ENCODE data around the gene FHIT. TPM values are rescaled to one million over a fixed set of nuclear protein-coding genes. Genes with fewer than 3 reads are reported as not detected.
A peak's percentile ranks its signal among the peaks of the same experiment; 100 is the strongest.

The FHIT gene
- total and polyA plus RNA-seq, 2 donors from 2014 or later = 20.2 to 61.2 TPM

DNA sequence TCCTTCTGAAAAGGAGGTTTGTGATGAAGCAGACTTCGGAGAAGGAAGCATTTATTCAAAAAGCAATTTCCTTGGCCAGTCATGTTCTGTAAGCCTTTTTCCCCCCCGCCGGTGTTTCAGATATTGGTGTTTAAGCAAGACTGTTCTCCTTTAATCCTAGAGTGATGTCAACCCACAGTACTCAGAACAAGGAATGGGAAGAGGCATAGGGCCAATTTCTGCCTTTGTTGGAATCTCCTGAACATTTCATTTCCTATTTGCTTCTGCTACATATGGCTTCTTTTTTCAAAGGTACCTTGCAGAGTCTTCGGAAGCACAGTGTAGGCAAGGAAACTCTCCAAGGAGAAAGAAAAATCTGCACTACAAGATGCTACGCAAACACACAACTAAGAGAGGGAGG lies 1488.3 kb downstream of the FHIT start:
- DNase-seq (no peak), FAIRE-seq (no peak)
- Histone ChIP-seq H3K27ac (ENCODE audit: low read depth in 2 of 2, low read length in 2 of 2) (no peak overlapping the region), H3K36me3 (ENCODE audit: control insufficient read depth in 2 of 3, insufficient read depth in 3 of 3, low read length in 3 of 3) (no peaks in the 10 kb centered on the region), H3K4me1 (ENCODE audit: control insufficient read depth in 2 of 3, insufficient read depth in 2 of 3, low read depth in 1 of 3, low read length in 3 of 3) (no peaks in the 10 kb centered on the region), H3K4me3 (ENCODE audit: low read length in 3 of 3) (no peak overlapping the region), H3K27me3 (ENCODE audit: control insufficient read depth, insufficient read depth, low read length) (no peaks in the 10 kb centered on the region), H3K9me3 (ENCODE audit: control insufficient read depth in 2 of 3, insufficient read depth in 1 of 3, low read length in 3 of 3) (no peaks in the 10 kb centered on the region), H3K9ac (ENCODE audit: low read length in 3 of 3) (no peak overlapping the region)
- intact Hi-C loops (cut with DNase I) = no loop called here
- TF ChIP-seq, protein P1, sequence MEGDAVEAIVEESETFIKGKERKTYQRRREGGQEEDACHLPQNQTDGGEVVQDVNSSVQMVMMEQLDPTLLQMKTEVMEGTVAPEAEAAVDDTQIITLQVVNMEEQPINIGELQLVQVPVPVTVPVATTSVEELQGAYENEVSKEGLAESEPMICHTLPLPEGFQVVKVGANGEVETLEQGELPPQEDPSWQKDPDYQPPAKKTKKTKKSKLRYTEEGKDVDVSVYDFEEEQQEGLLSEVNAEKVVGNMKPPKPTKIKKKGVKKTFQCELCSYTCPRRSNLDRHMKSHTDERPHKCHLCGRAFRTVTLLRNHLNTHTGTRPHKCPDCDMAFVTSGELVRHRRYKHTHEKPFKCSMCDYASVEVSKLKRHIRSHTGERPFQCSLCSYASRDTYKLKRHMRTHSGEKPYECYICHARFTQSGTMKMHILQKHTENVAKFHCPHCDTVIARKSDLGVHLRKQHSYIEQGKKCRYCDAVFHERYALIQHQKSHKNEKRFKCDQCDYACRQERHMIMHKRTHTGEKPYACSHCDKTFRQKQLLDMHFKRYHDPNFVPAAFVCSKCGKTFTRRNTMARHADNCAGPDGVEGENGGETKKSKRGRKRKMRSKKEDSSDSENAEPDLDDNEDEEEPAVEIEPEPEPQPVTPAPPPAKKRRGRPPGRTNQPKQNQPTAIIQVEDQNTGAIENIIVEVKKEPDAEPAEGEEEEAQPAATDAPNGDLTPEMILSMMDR (IDR thresholded peaks at IDR 0.05; ENCODE audit: borderline replicate concordance, extremely low read depth, insufficient read depth) = no peak

GRCh38 chr3:59759298-59760031 lies 1491.8 kb downstream of the FHIT start:
- no peak for FAIRE-seq
- Histone ChIP-seq H3K27me3 (ENCODE audit: control insufficient read depth, insufficient read depth, low read length) (no peaks in the 10 kb centered on the region), H3K4me3 (ENCODE audit: low read length in 3 of 3) (no peak overlapping the region), H3K9me3 (ENCODE audit: control insufficient read depth in 2 of 3, insufficient read depth in 1 of 3, low read length in 3 of 3) (no peaks in the 10 kb centered on the region), H3K4me1 (ENCODE audit: control insufficient read depth in 2 of 3, insufficient read depth in 2 of 3, low read depth in 1 of 3, low read length in 3 of 3) (no peaks in the 10 kb centered on the region), H3K9ac (ENCODE audit: low read length in 3 of 3) (no peak overlapping the region), H3K27ac (ENCODE audit: low read depth in 2 of 2, low read length in 2 of 2) (no peak overlapping the region), H3K36me3 (ENCODE audit: control insufficient read depth in 2 of 3, insufficient read depth in 3 of 3, low read length in 3 of 3) (no peaks in the 10 kb centered on the region)
- TF ChIP-seq, protein P1 (IDR thresholded peaks at IDR 0.05; ENCODE audit: borderline replicate concordance, extremely low read depth, insufficient read depth) = no peak
- intact Hi-C loops (cut with DNase I) = no loop called here
- peak in 2 of 5 donors; percentile 28 to 50 for DNase-seq

DNA sequence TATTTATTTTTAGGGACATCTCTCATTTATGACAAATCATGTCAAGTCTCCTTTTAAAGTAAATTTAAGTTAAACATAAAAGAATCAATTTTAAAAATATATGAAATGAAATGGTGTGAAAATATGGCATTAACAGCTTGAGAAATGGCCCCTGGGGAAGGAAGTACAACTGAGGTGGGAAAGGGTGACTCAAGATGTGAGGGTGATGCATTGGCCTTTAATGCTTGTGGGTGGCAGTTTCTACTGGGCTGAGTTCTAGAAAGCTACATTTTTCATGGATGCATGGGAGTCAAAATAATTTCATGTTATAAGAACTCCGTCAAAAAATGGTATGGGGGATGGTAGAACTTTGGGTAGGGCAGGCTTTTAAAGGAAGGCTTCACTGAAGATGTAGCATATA lies 1492.6 kb downstream of the FHIT start:
- Histone ChIP-seq H3K9me3 (ENCODE audit: control insufficient read depth in 2 of 3, insufficient read depth in 1 of 3, low read length in 3 of 3) (no peaks in the 10 kb centered on the region), H3K27me3 (ENCODE audit: control insufficient read depth, insufficient read depth, low read length) (no peaks in the 10 kb centered on the region), H3K36me3 (ENCODE audit: control insufficient read depth in 2 of 3, insufficient read depth in 3 of 3, low read length in 3 of 3) (no peaks in the 10 kb centered on the region), H3K4me1 (ENCODE audit: control insufficient read depth in 2 of 3, insufficient read depth in 2 of 3, low read depth in 1 of 3, low read length in 3 of 3) (no peaks in the 10 kb centered on the region), H3K4me3 (ENCODE audit: low read length in 3 of 3) (no peak overlapping the region), H3K27ac (ENCODE audit: low read depth in 2 of 2, low read length in 2 of 2) (no peak overlapping the region), H3K9ac (ENCODE audit: low read length in 3 of 3) (no peak overlapping the region)
- no peak for DNase-seq
- no peak for FAIRE-seq
- intact Hi-C loops (cut with DNase I) = no loop called here
- TF ChIP-seq, protein P1 (IDR thresholded peaks at IDR 0.05; ENCODE audit: borderline replicate concordance, extremely low read depth, insufficient read depth) = no peak

Measured in kidney (tissue), 14 donors.